HG03521 (cell line): ENCODE measurements around the gene PRELID3B.
A peak's percentile ranks its signal among the peaks of the same experiment; 100 is the strongest.

Experiments used
- ATAC-seq: cut with Tn5 transposase; IDR thresholded peaks from one replicate; pipeline ENCODE4 v1.9.1; 2021; ENCODE audit warnings: mild to moderate bottlenecking, moderate library complexity; ENCODE audit not compliant: unreplicated experiment

The PRELID3B gene

GRCh38 chr20:59042151-59042795 lies at the start of gene PRELID3B:
Gene PRELID3B (minus strand): TSS chr20:59042786. CDS start chr20:59042730, 56 bp downstream.
- peak; percentile 29 for ATAC-seq

- ATAC-seq = no peak
These were observed 45.3 kb upstream of the PRELID3B start for GRCh38 chr20:59087829-59088433.

GRCh38 chr20:59086923-59087322 lies 44.3 kb upstream of the PRELID3B start:
- no peak for ATAC-seq

- no peak for ATAC-seq
These were observed 41.7 kb upstream of the PRELID3B start for GRCh38 chr20:59084041-59084850.

GRCh38 chr20:59082981-59083380 lies 40.4 kb upstream of the PRELID3B start:
- no peak for ATAC-seq

- ATAC-seq = no peak
These were observed 39.6 kb upstream of the PRELID3B start for GRCh38 chr20:59082077-59082740.

- ATAC-seq = no peak
These were observed 38.5 kb upstream of the PRELID3B start for GRCh38 chr20:59081036-59081435.

- ATAC-seq = no peak
These were observed 35.6 kb upstream of the PRELID3B start for GRCh38 chr20:59078231-59078630.

- no peak for ATAC-seq
These were observed 35.1 kb upstream of the PRELID3B start for GRCh38 chr20:59077705-59078104.

- no peak for ATAC-seq
These were observed 33.4 kb upstream of the PRELID3B start for GRCh38 chr20:59075934-59076508.

- ATAC-seq = no peak
These were observed 31.9 kb upstream of the PRELID3B start for GRCh38 chr20:59074456-59074855.

GRCh38 chr20:59073582-59073981 lies 31.0 kb upstream of the PRELID3B start:
- ATAC-seq = no peak

- no peak for ATAC-seq
These were observed 28.6 kb upstream of the PRELID3B start for GRCh38 chr20:59071216-59071615.

- no peak for ATAC-seq
These were observed 26.4 kb upstream of the PRELID3B start for GRCh38 chr20:59069026-59069425.

- ATAC-seq = no peak
These were observed 25.9 kb upstream of the PRELID3B start for GRCh38 chr20:59068534-59068933.

GRCh38 chr20:59064214-59064722 lies 21.7 kb upstream of the PRELID3B start:
- ATAC-seq = no peak

- no peak for ATAC-seq
These were observed 21.0 kb upstream of the PRELID3B start for GRCh38 chr20:59063358-59064213.

GRCh38 chr20:59062081-59062480 lies 19.5 kb upstream of the PRELID3B start:
- no peak for ATAC-seq

- no peak for ATAC-seq
These were observed 12.7 kb upstream of the PRELID3B start for GRCh38 chr20:59055302-59055701.

- ATAC-seq = no peak
These were observed 9.1 kb upstream of the PRELID3B start for GRCh38 chr20:59051666-59052185.
